Measurements from ENCODE around the gene DDX4. TPM values are rescaled to one million over a fixed set of nuclear protein-coding genes. Genes with fewer than 3 reads are reported as not detected.
"Not testable (repeated sequence)": the region's sequence is repeated elsewhere in the genome, so short reads cannot be mapped to it uniquely, and the experiment has no call there.

Gene DDX4
- total RNA-seq (2014; rRNA removed; shearing (Covaris generic)), result not detected in 2 replicates

DNA sequence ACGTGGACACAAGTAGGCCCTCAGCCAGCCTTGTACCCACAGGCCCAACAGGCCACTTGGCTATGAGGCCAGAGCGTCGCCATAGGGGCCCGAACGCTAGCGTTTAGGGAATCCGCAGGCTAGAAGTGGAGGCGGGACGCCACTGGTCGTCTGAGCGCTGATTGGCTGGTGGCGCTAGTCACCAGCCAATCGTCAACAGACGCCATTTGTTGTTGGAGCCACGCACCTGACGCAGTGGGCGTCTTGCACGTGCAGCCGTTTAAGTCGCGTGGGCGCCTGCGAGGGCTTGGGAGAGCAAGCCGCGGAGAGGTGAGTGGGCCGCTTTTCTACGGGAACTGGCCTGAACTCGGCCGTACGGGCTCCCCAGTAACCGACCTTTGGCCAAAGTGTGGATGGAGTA lies at the start of gene DDX4:
DDX4 (plus strand) TSS at position 269 of the 400 bp plus-strand sequence. CDS start 903 bp downstream, outside the sequence.
- no peak for DNase-seq (ENCODE audit: low spot score)

DNA sequence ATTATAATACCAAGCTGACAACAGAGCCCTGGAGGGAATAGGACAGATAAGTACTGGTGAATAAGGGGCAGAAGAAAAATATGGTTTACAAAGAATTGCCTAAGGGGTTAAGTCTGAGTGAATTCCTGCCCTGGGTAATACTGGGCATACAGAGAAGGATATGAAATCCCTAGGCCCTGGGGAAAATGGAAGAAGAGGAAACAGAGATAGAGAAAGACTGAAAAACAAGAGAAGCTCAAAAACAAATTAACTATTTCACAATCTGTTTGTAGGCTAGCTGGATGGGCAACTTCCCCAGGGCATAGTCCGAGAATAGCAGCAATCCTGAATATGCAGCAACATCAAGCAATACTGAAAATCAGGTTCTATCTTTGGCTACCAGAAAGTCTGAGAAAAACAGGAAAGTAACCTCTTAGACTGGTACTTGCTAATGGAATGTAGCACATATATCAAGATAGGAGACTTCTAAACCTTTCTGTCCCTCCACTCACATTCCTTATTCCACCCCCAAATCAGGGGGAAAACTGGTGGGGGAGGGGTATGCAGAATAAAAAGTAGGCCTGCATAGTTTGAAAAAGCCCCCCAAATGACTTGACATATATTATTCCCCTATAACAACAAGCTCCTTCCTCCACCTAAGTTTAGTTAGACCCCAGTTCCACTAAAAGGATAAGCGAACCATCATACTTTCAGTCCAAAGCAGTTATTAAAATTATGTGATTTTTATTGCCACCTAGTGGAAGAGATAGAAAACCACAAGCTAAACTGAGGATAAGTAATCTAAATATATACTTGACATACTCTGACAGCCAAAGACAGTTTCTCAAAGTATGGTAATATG lies 46.4 kb upstream of the DDX4 start:
- DNase-seq (ENCODE audit: low spot score), result peak; percentile 55

DNA sequence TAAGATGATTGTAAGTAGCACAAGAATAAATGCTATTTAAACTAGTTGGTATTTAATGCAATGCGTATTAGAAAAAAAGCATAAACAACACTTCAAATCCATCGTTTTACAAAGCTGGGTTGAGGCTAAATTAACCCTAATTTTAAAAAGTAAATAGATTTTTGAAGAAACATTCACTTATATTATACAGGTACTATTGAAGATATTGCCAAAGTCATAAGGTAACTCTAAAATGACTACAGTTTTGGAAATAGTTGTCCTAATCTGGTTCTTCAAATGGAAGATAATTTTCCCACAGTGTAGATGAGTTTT lies 45.8 kb upstream of the DDX4 start:
- DNase-seq (ENCODE audit: low spot score), result no peak

DNA sequence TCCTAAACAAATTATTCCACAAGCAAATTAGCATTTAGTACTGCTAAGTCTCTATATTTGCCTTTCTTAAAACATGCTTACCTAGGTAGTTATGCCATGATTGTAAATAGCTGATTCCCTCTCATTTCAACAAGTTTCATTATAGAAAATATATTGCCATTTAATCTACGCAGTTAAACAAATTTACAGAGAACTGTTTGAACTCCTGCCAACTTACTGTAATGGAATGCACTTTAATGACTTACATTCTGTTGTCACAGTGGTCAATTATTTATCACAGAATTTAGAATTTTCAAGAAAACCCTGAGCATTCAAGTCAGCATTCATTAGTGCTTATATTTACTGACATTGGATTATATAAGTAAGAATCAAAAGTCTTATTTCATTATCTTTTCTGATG lies 45.4 kb upstream of the DDX4 start:
- no peak for DNase-seq (ENCODE audit: low spot score)

DNA sequence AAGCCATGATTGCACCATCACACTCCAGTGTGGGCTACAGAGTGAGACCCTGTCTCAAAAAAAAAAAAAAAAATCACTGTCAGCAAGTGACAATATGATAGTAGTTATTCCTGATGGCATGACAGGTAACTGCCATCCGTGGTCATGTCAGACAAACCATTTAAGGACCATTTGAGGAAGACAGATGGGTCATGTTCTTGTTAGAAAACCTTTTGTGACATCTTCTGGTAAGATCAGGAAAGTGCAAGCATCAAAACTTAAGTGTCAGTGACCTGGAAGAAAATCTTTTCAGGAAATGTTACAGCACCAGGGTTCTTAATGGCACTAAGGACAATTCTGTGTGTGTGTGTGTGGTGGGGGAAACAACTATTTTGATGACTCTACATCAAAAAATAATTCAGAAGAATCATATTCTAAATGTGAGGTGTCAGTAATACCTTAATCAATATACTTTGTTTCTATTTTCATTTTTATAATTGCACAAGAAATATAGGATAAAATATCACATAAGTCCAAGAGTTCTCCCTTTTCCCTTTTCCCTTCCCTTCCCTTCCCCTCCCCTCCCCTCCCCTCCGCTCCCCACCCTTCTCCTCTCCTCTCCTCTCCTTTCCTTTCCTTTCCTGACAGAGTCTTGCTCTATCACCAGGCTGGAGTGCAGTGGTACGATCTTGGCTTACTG lies 43.6 kb upstream of the DDX4 start:
- DNase-seq (ENCODE audit: low spot score), result peak; percentile 50

DNA sequence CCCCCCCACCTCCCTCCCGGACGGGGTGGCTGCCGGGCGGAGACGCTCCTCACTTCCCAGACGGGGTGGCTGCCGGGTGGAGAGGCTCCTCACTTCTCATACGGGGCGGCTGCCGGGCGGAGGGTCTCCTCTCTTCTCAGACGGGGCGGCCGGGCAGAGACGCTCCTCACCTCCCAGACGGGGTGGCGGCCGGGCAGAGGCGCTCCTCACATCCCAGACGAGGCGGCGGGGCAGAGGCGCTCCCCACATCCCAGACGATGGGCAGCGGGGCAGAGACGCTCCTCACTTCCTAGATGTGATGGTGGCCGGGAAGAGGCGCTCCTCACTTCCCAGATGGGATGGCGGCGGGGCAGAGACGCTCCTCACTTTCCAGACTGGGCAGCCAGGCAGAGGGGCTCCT lies 41.2 kb upstream of the DDX4 start:
- DNase-seq (ENCODE audit: low spot score), result not testable (repeated sequence)

DNA sequence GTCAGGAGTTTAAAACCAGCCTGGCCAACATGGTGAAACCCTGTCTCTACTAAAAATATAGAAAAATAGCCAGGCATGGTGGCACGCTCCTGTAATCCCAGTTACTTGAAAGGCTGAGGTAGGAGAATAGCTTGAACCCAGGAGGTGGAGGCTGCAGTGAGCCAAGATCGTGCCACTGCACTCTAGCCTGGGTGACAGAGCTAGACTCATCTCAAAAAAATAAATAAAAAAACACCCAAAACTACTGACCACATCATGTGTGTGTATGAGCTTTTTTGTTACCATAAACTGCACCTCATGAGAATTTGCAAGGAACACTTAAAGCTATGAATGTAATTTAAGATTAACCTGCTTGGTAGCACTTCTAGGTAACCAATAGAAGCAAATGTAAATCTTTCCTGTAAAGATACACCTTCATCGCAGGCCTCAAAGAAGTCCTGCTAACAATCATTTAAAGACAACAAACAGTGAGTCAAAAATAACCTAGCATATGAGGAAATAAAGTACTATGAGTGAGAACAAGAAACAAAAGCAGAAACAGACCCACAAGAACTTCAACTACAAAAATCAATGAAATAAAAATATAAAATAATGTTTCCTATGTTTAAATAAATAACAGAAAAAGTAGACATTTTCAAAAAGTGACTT lies 38.7 kb upstream of the DDX4 start:
- no peak for DNase-seq (ENCODE audit: low spot score)

DNA sequence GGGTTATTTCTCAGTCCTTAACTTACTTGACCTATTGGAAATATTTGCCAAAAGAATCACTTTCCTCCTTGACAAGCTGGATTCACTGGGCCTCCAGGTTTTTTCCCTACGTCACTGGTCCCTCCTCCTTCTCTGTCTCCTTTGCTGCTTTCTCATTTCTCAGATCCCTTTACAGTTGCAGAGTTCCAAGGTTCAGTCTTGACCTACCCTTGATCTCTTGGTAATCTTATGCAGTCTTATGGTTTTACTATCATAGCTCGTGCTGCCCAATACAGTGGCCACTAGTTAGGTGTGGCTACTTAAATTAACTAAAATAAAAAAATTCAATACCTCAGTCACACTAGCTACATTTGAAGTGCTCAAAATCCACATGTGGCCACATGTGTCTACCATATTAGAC lies 37.1 kb upstream of the DDX4 start:
- DNase-seq (ENCODE audit: low spot score), result no peak

DNA sequence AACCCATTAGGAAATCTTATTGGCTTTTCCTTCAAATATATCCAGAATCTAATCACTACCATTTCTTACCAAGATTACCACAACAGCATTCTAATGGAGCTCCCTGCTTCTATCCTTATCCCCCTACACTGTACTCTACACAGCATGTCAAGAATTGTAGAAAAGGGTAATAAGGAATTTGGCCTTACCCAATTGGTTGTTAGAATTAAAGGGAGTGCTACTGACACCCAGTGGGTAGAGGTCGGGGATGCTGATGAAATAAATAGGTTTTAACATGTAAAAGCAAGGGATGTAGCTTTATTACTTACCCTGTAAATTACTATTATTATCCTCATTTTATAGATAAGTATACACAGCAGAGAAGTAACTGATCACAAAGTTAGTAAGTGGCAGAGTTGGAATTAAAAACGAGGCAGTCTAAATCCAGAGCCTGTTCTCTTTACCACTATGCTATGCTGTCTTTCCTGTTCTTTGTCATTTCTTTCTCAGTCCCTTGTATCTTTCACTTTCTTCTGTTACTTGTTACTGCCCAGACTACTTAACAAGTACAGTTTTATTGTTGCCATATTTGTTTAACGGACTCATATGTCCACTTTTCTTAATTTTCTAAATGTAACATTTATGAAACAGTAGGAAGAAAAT lies 36.3 kb upstream of the DDX4 start:
- DNase-seq (ENCODE audit: low spot score), result no peak

DNA sequence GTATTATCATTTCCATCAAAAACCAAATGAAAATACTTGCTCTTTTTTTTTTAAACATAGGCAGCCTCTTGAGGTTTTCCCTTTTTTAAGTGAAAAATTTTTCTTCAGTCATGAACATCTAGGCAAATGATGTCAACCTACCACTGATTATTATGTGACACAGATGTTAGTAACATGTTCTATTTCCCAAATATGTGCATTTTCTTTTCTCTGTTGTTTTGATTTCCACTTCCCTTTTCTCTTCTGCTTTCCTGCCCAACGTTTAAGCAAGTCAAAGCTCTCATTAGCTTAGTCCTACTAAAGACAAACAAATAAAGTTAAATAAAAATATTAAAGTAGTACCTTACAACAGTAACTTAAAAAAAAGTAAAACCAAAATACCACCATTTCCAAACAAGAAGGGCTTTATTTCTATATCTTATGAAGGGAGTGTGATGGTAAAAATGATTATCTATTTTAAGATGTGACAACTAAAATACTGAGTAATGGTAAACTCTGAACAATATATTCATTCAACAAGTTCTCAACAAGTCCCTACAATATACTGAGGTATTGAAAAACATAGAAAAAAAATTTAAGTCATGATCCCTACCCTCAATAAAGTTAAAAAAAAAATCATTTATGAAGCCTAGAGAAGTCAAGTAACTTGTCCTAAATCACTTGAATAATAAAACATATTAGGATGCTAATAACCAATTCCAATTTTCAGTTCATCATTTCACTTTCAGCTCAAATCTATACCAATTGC lies 35.1 kb upstream of the DDX4 start:
- no peak for DNase-seq (ENCODE audit: low spot score)

DNA sequence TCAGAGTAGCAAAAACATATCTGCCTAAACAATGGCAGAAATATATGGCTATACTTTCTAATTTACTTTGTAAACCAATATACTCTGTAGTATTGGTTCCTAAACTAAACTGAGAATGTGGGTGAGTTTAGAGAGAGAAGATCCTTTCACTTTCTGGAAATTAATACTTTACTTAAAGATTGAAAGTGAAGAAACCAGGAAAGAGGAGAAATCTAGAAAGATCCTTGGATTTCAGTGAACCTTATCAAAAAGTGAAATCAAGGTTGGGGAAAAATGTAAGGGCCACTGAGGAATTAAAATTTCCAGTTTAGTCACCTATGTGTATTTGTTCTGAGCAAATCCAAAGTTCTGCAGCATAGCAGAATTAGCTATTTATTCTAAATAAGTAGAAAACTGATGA lies 31.6 kb upstream of the DDX4 start:
- DNase-seq (ENCODE audit: low spot score), result no peak

DNA sequence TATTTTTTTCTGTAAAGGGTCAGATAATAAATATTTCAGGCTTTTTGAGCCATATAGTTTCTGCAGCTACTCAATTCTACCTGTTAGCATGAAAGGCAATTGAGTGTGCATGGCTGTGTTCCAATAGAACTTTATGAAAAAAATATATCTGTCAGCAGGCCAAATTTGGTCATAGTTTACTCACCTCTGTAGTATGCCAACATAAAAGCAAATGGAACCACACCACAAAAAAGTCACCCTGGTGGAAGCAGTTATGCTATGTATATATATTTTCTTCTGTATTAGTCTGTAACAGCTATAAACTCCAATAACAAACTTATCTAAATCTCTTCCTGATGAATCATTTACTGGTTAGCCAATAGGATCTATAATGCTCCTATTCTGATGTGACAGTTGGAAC lies 29.1 kb upstream of the DDX4 start:
- DNase-seq (ENCODE audit: low spot score), result no peak

DNA sequence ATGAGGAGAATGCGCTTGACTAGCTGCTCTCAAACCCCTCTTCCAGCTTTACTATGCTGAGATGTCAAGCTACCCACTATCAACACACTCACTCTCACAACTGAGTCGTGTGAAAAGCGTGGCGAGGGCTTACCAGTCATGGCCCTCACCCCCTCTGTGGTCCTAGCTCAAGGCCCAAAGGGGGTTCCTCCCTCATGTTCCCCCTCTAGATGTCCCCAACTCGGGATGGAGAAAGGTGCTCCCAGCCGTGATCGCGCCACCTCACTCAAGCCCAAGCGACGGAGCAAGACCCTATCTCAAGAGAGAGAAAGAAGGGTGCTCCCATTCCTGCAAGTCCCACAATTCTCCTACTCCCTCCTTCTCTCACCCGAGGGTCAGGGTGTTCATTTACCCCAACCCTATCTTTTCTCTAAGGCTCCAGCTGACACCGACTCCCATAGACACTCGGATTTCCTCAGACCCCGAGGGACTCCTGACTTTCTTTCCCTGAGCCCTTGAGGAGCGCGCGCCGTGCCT lies 26.3 kb upstream of the DDX4 start:
- DNase-seq (ENCODE audit: low spot score), result no peak

DNA sequence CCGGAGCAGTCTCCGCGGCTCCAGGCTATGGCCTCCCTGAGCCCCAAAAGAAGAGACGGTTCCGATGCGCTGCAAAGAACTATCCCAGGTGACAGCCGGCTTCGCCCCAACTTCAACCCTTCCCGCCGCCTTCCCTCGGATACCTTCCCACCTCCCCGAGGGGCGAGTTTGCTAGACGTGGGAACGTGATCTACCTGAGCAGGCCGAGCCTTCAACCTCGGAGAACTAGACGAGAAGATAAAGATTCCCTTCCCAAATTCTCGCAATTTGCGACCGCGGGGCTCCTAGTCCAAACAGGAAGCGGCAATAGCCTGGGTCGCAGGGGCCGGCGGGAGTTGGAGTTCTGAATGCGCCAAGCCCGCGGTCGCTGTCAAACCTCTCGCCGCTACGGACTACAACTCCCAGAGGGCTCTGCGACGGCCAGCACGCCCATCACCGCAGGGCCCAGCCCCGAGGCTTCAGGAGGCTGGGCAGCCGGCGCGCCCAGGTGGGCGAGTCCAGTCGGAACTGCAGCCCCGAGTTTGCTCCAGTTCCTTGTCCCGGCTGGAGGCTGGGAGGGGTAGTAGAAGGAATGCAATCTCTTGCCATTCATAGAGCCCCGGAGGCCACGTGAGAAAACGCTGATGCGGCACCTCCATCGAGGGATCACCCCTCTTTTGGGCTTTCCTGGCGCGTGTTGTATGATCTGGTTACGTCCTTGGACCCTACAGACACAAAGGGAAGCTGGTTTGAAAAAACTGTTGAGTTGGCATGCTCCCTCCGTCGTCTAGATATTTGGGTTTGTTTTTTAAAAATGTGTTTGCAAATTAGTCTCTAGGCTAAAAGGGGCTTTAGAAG lies 25.6 kb upstream of the DDX4 start, which contains the start of gene SLC38A9:
SLC38A9 (minus strand) TSS at position 302 of the 837 bp plus-strand sequence. CDS start 14,366 bp downstream, outside the sequence.
- DNase-seq (ENCODE audit: low spot score), result peak; percentile 88

DNA sequence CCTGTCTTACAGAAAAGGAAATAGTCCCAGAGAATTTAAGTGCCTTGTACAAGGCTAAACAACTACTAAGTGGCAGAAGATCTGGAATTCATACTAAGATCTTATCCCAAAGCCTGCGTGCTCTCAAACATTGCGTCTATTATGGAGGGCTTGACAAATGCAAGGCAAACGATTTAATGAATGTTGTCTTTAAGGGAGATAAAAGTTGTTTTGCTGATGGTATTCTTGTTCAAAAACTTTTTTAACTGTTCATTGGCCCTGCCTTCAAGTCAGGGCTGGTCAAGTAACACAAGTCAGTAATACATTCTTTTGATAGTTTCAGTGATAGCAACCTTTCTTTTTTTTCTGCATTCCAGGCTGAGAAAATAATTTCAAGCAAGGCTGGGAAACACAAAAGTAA lies 24.0 kb upstream of the DDX4 start:
- no peak for DNase-seq (ENCODE audit: low spot score)

DNA sequence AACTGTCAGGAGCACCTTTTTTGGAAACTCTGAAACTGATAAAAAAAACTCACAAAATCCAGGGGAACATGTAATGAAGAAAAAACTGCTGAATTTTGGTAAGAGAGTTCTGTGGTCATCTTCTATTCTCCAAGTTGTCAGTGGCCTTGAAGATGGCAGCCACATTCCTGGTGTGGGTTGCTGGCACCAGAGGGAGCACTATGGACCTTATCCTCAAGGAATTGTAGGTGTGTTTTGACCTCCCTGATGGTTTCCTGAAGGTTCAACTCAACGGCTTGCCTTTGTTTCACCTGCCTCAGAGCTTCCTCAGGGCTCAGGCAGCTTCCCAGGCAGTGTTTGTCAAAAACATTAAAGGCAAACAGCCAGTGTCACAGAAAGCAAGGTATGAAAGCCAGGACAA lies 23.5 kb upstream of the DDX4 start:
- DNase-seq (ENCODE audit: low spot score), result no peak

DNA sequence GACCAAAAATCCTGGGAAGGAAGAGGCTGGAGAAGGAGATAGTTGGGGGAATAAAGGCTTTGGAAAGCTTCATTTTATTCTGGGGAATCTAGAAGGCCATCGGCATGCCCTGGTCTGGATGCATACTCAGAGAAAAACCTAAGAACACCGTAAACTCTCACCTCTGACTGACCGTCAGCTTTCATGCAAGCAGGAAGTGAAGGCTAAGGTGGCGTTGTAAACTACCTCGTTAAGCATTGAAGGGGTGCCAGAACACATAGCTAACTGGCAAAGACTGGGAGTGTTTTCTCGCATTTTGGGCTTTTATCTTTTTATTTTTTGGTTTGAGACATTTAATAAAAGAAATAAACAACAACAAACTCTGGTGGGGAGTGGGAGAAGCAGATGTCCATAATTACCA lies 23.1 kb upstream of the DDX4 start:
- no peak for DNase-seq (ENCODE audit: low spot score)

DNA sequence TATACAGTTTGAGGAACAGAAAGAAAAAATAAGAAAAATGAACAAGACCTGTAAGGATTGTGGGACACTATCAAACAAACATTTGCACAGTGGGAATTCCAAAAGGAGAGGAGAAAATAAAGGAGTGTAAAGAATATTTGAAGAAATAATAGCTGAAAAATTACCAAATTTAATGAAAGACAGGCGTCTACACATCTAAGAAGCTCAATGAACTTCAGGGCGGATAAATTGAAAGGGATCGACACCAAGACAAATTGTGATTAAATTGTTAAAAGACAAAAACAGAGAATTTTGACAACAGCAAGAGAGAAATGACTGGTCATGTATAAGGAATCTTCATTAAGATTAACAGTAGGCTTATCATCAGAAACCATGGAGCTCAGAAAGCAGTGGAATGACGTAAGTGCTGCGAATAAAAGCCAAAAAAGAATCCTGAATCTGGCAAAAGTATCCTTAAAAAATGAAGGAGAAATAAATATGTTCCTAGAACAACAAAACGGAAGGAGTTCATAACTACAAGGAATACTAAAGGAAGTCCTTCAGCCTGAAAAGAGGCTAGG lies 22.3 kb upstream of the DDX4 start:
- DNase-seq (ENCODE audit: low spot score), result no peak

DNA sequence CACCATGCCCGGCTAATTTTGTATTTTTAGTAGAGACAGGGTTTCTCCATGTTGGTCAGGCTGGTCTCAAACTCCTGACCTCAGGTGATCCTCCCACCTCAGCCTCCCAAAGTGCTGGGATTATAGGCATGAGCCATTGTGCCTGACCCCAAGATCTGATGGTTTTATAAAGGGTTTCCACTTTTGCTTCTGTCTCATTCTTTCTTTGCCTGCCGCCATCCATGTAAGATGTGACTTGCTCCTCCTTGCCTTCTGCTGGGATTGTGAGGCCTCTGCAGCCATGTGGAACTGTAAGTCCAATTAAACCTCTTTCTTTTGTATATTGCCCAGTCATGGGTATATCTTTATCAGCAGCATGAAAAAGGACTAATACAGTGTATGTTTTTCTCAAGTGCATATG lies 18.8 kb upstream of the DDX4 start:
- DNase-seq (ENCODE audit: low spot score), result not testable (repeated sequence)

DNA sequence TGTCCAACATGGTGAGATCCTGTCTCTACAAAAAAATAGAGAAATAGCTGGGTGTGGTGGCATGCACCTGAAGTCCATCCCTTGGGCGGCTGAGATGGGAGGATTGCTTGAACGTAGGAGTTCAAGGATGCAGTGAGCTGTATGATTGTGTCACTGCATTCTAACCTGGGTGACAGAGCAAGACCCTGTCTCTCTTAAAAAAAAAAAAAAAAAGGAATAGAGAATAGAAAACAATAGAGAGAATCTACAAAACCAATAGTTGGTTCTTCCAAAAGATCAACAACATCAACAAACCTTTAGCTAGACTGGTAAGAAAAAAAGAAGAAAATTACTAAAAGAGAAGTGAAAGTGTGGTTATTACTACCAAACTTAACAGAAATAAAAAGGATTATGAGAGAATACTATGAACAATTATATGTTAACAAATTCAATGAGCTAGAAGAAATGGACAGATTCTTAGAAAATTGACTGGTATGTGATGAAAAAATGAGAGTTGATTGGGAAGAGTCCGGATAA lies 17.6 kb upstream of the DDX4 start:
- no peak for DNase-seq (ENCODE audit: low spot score)
